Jurkat, Clone E6-1 (cell line): Measurements from ENCODE around the gene GMFB.

Source experiments
- DNase-seq: peaks from one replicate; pipeline ENCODE4 v3.0.0-alpha.2; 2011; ENCODE audit warnings: low read depth, low spot score
- H3K4me3 ChIP-seq: 2 replicates; pipeline ENCODE4 v1.5.1; 2011; ENCODE audit warnings: mild to moderate bottlenecking, low read length, control low read depth, moderate library complexity

GMFB gene

GRCh38 chr14:54498095-54498531 lies 9.3 kb upstream of the GMFB start:
- no peak overlapping the region for H3K4me3 ChIP-seq
- DNase-seq: no peak

GRCh38 chr14:54497224-54497623 lies 8.4 kb upstream of the GMFB start:
- H3K4me3 ChIP-seq: no peak overlapping the region
- no peak for DNase-seq

GRCh38 chr14:54493293-54493692 lies 4.5 kb upstream of the GMFB start:
- H3K4me3 ChIP-seq: no peak overlapping the region
- no peak for DNase-seq

GRCh38 chr14:54490445-54491175 lies 1.8 kb upstream of the GMFB start:
- no peak for DNase-seq
- H3K4me3 ChIP-seq: no peak overlapping the region

- no peak for DNase-seq
- H3K4me3 ChIP-seq: no peak overlapping the region
Observed at GRCh38 chr14:54489731-54490444, 1.1 kb upstream of the GMFB start.

GRCh38 chr14:54489318-54489683 lies 521 bp upstream of the GMFB start:
- peak overlapping the region; percentile 89 for H3K4me3 ChIP-seq
- no peak for DNase-seq

- H3K4me3 ChIP-seq: peak overlapping the region; percentile 89
- no peak for DNase-seq
Observed at GRCh38 chr14:54488318-54488645, 498 bp downstream of the GMFB start.

GRCh38 chr14:54487771-54488170 lies 1.0 kb downstream of the GMFB start:
- no peak for DNase-seq
- H3K4me3 ChIP-seq: peak overlapping the region; percentile 89

GRCh38 chr14:54486685-54487084 lies 2.1 kb downstream of the GMFB start:
- H3K4me3 ChIP-seq: peak overlapping the region; percentile 25
- peak; percentile 80 for DNase-seq

GRCh38 chr14:54483846-54484245 lies 4.9 kb downstream of the GMFB start:
- no peak overlapping the region for H3K4me3 ChIP-seq
- DNase-seq: no peak

GRCh38 chr14:54483073-54483745 lies 5.6 kb downstream of the GMFB start:
- no peak for DNase-seq
- no peak overlapping the region for H3K4me3 ChIP-seq

GRCh38 chr14:54481695-54482094 lies 7.1 kb downstream of the GMFB start:
- H3K4me3 ChIP-seq: no peak overlapping the region

GRCh38 chr14:54480830-54481562 lies 7.8 kb downstream of the GMFB start:
- no peak for DNase-seq
- H3K4me3 ChIP-seq: no peak overlapping the region

More at GRCh38 chr14:54481695-54482094, 7.1 kb downstream of the GMFB start:
- DNase-seq: no peak

GRCh38 chr14:54478636-54479215 lies 10.1 kb downstream of the GMFB start:
- no peak for DNase-seq

GRCh38 chr14:54475911-54476310 lies 12.9 kb downstream of the GMFB start:
- DNase-seq: no peak
- no peak overlapping the region for H3K4me3 ChIP-seq

More at GRCh38 chr14:54478636-54479215, 10.1 kb downstream of the GMFB start:
- H3K4me3 ChIP-seq: no peak overlapping the region

GRCh38 chr14:54475187-54475899 lies 13.4 kb downstream of the GMFB start:
- no peak for DNase-seq
- H3K4me3 ChIP-seq: no peak overlapping the region

- DNase-seq: no peak
- H3K4me3 ChIP-seq: no peak overlapping the region
Observed at GRCh38 chr14:54474232-54474793, 14.5 kb downstream of the GMFB start.

- no peak for DNase-seq
- no peak overlapping the region for H3K4me3 ChIP-seq
Observed at GRCh38 chr14:54472315-54472714, 16.5 kb downstream of the GMFB start.
